SK-N-SH treated with all-trans-retinoic acid at 6 μM for 48 hours (cell line): ENCODE measurements around the gene ARPC2.

Experiments
- CREB5 ChIP-seq: fragments of 250-450 bp; sonication (Bioruptor Pico); IDR thresholded peaks from 2 replicates; pipeline ENCODE4 v1.5.1; 2020; ENCODE audit warnings: low read depth, mild to moderate bottlenecking, moderate library complexity
- CSDC2 ChIP-seq: fragments of 250-450 bp; sonication (Bioruptor Pico); IDR thresholded peaks from 2 replicates; pipeline ENCODE4 v1.5.0; 2020; ENCODE audit warnings: mild to moderate bottlenecking, moderate library complexity
- ESRRG ChIP-seq: fragments of 250-450 bp; sonication (Bioruptor Pico); IDR thresholded peaks from 2 replicates; pipeline ENCODE4 v1.6.1; 2021; ENCODE audit warnings: mild to moderate bottlenecking
- ISL1 ChIP-seq: fragments of 250-450 bp; sonication (Bioruptor Pico); IDR thresholded peaks from 2 replicates; pipeline ENCODE4 v2.1.2; 2022; ENCODE audit warnings: mild to moderate bottlenecking, moderate library complexity
- PATZ1 ChIP-seq: fragments of 250-450 bp; sonication (Bioruptor Pico); IDR thresholded peaks from 2 replicates; pipeline ENCODE4 v1.8.0; 2020; ENCODE audit warnings: mild to moderate bottlenecking, moderate library complexity, borderline replicate concordance
- PPARA ChIP-seq: fragments of 250-450 bp; sonication (Bioruptor Pico); IDR thresholded peaks from 2 replicates; pipeline ENCODE4 v1.5.0; 2020; ENCODE audit warnings: mild to moderate bottlenecking, borderline replicate concordance
- RARB ChIP-seq: fragments of 250-450 bp; sonication (Bioruptor Pico); IDR thresholded peaks from 2 replicates; pipeline ENCODE4 v1.8.0; 2021; ENCODE audit warnings: mild to moderate bottlenecking, moderate library complexity
- SNAI2 ChIP-seq: fragments of 250-450 bp; sonication (Bioruptor Pico); IDR thresholded peaks from 2 replicates; pipeline ENCODE4 v1.5.0; 2020; ENCODE audit warnings: mild to moderate bottlenecking, moderate library complexity
- TCF4 ChIP-seq: fragments of 250-450 bp; sonication (Bioruptor Pico); IDR thresholded peaks from 2 replicates; pipeline ENCODE4 v1.8.0; 2021; ENCODE audit warnings: mild to moderate bottlenecking, moderate library complexity, borderline replicate concordance
- TOX ChIP-seq: fragments of 250-450 bp; sonication (Bioruptor Pico); IDR thresholded peaks from 2 replicates; pipeline ENCODE4 v1.8.0; 2021; ENCODE audit warnings: mild to moderate bottlenecking, moderate library complexity, borderline replicate concordance
- ZFP30 ChIP-seq: fragments of 450-650 bp; formaldehyde crosslinking; IDR thresholded peaks from 2 replicates; pipeline ENCODE4 v1.5.0; 2022; ENCODE audit warnings: mild to moderate bottlenecking, moderate library complexity
- ZNF565 ChIP-seq: fragments of 450-650 bp; formaldehyde crosslinking; conservative IDR thresholded peaks from 2 replicates; pipeline ENCODE4 v1.5.0; 2020; ENCODE audit warnings: low read depth, mild to moderate bottlenecking, moderate library complexity
- ZNF70 ChIP-seq: fragments of 450-650 bp; formaldehyde crosslinking; IDR thresholded peaks from 2 replicates; pipeline ENCODE4 v1.5.0; 2020; ENCODE audit warnings: mild to moderate bottlenecking, moderate library complexity
- TF ChIP-seq, protein P1 (sequence below): fragments of 250-450 bp; sonication (Bioruptor Pico); IDR thresholded peaks from 2 replicates; pipeline ENCODE4 v1.8.0; 2021; ENCODE audit warnings: low read depth, mild to moderate bottlenecking, moderate library complexity, borderline replicate concordance

GRCh38 chr2:218216336-218216673, 684 bp upstream of the ARPC2 start:
- TF ChIP-seq PATZ1 (CRISPR knock-in tag) (no peak), ZFP30 (no peak), CSDC2 (no peak), TOX (CRISPR knock-in tag) (no peak), RARB (CRISPR knock-in tag) (no peak), ZNF70 (no peak), SNAI2 (CRISPR knock-in tag) (no peak), PPARA (CRISPR knock-in tag) (no peak), TCF4 (CRISPR knock-in tag) (no peak), ZNF565 (CRISPR knock-in tag) (no peak), ISL1 (CRISPR knock-in tag) (no peak), ESRRG (no peak), CREB5 (no peak)
- TF ChIP-seq, protein P1, sequence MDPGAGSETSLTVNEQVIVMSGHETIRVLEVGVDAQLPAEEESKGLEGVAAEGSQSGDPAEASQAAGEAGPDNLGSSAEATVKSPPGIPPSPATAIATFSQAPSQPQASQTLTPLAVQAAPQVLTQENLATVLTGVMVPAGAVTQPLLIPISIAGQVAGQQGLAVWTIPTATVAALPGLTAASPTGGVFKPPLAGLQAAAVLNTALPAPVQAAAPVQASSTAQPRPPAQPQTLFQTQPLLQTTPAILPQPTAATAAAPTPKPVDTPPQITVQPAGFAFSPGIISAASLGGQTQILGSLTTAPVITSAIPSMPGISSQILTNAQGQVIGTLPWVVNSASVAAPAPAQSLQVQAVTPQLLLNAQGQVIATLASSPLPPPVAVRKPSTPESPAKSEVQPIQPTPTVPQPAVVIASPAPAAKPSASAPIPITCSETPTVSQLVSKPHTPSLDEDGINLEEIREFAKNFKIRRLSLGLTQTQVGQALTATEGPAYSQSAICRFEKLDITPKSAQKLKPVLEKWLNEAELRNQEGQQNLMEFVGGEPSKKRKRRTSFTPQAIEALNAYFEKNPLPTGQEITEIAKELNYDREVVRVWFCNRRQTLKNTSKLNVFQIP (CRISPR knock-in tag), result no peak
